ENCODE data around the gene ADAMTS14.

The ADAMTS14 gene

DNA sequence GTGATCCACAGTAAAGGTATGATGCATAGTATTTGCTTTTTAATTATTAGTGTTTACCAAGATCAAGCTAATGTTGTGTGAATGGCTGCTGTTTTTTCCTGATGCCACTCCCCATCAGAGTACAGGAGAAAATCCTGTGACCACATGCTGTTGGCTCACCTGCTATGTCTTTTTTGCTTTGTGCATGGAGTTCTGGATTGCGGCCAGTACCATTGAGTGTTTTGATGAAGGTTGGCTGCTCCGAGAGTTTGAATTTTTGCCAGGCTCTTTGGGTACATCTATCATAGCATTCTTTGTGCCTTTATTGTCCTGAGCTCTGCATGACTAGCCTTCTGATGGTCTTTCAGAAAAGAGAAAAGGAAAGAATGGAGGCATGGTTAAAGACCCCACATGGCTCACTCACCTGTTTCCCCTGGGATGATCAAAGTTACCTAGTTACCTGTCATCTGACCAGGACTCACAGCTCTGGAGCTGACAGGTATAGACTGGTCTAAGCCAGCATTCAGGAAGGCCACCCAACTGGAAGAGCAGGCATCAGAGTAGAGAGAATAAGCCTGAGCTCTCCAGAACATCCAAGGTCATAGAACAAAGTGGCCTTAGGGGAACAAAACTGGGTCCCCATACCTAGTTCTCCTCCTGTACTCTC, 131.6 kb downstream of the ADAMTS14 start:
- no peaks in the 10 kb centered on the region for H3K36me3 ChIP-seq (ENCODE audit: control insufficient read depth, insufficient read depth, low read length)
- H3K4me1 ChIP-seq = no peaks in the 10 kb centered on the region
- H2AFZ ChIP-seq = no peak overlapping the region
- no peak overlapping the region for H3K27ac ChIP-seq
- H3K27me3 ChIP-seq (ENCODE audit: control insufficient read depth, insufficient read depth, low read length) = no peaks in the 10 kb centered on the region
- no peak overlapping the region for H3K4me3 ChIP-seq (ENCODE audit: low read depth, low read length)
- H3K9ac ChIP-seq = no peak overlapping the region
- H3K9me3 ChIP-seq (ENCODE audit: control insufficient read depth, low read length) = no peaks in the 10 kb centered on the region
- H3K4me2 ChIP-seq (ENCODE audit: low read length) = no peak overlapping the region
- TF ChIP-seq, protein P1, sequence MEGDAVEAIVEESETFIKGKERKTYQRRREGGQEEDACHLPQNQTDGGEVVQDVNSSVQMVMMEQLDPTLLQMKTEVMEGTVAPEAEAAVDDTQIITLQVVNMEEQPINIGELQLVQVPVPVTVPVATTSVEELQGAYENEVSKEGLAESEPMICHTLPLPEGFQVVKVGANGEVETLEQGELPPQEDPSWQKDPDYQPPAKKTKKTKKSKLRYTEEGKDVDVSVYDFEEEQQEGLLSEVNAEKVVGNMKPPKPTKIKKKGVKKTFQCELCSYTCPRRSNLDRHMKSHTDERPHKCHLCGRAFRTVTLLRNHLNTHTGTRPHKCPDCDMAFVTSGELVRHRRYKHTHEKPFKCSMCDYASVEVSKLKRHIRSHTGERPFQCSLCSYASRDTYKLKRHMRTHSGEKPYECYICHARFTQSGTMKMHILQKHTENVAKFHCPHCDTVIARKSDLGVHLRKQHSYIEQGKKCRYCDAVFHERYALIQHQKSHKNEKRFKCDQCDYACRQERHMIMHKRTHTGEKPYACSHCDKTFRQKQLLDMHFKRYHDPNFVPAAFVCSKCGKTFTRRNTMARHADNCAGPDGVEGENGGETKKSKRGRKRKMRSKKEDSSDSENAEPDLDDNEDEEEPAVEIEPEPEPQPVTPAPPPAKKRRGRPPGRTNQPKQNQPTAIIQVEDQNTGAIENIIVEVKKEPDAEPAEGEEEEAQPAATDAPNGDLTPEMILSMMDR (IDR thresholded peaks at IDR 0.05) = no peak
- no peaks in the 10 kb centered on the region for H3K79me2 ChIP-seq

DNA sequence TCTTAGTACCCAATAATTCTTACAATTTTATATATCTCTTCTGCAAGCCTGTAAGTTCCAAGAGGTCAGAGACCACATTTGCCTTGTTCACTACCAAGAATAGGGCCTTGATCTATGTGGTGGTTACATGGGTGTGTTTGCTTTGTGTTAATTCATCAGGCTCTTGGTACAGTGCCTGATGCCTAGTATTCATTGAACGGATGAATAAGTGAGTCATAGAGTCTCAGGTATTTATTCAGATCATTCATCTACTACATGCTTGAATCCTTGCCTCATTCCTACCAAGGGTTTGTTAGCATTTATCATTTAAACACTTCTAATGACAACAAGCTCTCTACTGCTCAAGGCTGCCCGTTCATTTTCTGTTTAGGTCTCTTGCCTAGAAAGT, 132.1 kb downstream of the ADAMTS14 start:
- H3K4me1 ChIP-seq = no peaks in the 10 kb centered on the region
- no peaks in the 10 kb centered on the region for H3K27me3 ChIP-seq (ENCODE audit: control insufficient read depth, insufficient read depth, low read length)
- H3K9me3 ChIP-seq (ENCODE audit: control insufficient read depth, low read length) = no peaks in the 10 kb centered on the region
- no peak overlapping the region for H3K4me2 ChIP-seq (ENCODE audit: low read length)
- H2AFZ ChIP-seq = no peak overlapping the region
- H3K4me3 ChIP-seq (ENCODE audit: low read depth, low read length) = no peak overlapping the region
- no peaks in the 10 kb centered on the region for H3K79me2 ChIP-seq
- H3K9ac ChIP-seq = no peak overlapping the region
- TF ChIP-seq, protein P1 (IDR thresholded peaks at IDR 0.05) = no peak
- H3K36me3 ChIP-seq (ENCODE audit: control insufficient read depth, insufficient read depth, low read length) = no peaks in the 10 kb centered on the region
- H3K27ac ChIP-seq = no peak overlapping the region

DNA sequence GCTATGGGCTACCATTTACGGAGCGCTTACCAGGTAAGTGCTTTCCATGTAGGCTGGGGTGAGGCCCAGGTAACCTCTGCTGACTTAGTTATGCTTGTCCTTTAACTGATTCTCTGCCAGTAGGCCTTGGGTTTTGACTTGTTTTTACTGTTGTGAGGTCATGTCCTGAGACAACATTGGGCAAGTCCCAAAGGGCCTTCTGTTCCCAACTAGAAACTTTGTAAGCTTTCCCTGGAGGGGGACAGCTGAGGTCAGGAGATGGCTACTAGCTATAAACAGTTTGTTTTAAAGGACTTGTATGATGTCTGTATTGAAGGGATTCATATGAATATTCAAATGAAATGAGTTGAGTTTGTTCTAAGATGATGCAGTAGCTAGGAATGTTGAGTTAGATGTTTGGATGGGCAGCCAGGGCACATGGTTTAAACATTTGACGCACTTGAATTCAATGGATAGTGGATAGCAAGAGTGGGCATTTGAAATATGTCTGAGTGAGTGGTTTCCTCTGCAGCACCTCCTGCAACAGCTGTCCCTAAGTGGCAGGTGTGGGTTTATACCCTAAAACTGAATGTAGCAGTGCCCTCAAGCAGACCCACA, 133.4 kb downstream of the ADAMTS14 start:
- Histone ChIP-seq H3K4me2 (ENCODE audit: low read length) (no peak overlapping the region), H3K27me3 (ENCODE audit: control insufficient read depth, insufficient read depth, low read length) (no peaks in the 10 kb centered on the region), H3K27ac (no peak overlapping the region), H3K79me2 (no peaks in the 10 kb centered on the region), H3K4me1 (no peaks in the 10 kb centered on the region), H3K4me3 (ENCODE audit: low read depth, low read length) (no peak overlapping the region), H3K9me3 (ENCODE audit: control insufficient read depth, low read length) (no peaks in the 10 kb centered on the region), H3K36me3 (ENCODE audit: control insufficient read depth, insufficient read depth, low read length) (no peaks in the 10 kb centered on the region), H3K9ac (no peak overlapping the region), H2AFZ (no peak overlapping the region)
- TF ChIP-seq, protein P1 (IDR thresholded peaks at IDR 0.05) = no peak

DNA sequence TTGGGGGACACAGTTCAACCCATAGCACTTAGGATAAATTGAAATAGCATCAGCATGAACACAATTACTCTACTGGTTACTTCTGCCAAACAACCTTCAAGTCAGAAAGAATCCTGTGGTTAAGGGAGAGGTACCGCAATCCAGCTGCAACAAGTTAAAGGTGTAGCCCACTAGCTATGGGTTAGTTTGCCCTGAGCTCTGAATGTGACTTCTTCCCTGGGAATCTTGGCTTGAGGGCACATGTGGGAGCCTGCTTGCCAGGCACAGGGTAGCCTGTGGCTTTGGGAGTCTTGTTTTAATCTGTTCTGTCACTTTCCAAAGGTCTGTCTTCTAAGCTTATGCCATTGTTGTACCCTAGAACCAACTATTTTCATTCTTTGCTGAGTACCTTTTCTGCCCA, 134.5 kb downstream of the ADAMTS14 start:
- H3K9ac ChIP-seq = no peak overlapping the region
- H3K79me2 ChIP-seq = no peaks in the 10 kb centered on the region
- TF ChIP-seq, protein P1 (IDR thresholded peaks at IDR 0.05) = no peak
- H3K36me3 ChIP-seq (ENCODE audit: control insufficient read depth, insufficient read depth, low read length) = no peaks in the 10 kb centered on the region
- no peaks in the 10 kb centered on the region for H3K4me1 ChIP-seq
- no peaks in the 10 kb centered on the region for H3K9me3 ChIP-seq (ENCODE audit: control insufficient read depth, low read length)
- no peak overlapping the region for H3K27ac ChIP-seq
- H3K27me3 ChIP-seq (ENCODE audit: control insufficient read depth, insufficient read depth, low read length) = no peaks in the 10 kb centered on the region
- H2AFZ ChIP-seq = no peak overlapping the region
- no peak overlapping the region for H3K4me2 ChIP-seq (ENCODE audit: low read length)
- H3K4me3 ChIP-seq (ENCODE audit: low read depth, low read length) = no peak overlapping the region

DNA sequence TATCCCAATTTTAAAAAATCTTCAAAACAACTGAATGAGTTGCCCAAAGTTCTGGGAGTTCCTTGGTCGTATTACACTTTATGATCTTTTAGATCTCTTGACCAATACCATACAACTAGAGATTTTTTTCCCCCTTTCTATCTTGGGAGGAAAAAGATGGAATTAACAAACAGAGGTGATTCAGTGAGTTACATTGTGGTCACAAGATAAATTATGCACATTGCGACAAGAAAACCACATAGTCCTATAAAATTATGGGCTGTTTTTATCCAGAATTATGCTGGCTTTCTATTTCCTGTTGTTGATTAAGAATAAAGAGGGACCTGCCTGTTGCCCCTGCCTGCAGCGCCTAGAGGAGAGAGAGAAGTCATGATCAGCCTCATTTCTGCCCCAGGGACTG, 135.2 kb downstream of the ADAMTS14 start:
- H3K4me3 ChIP-seq (ENCODE audit: low read depth, low read length) = no peak overlapping the region
- no peaks in the 10 kb centered on the region for H3K36me3 ChIP-seq (ENCODE audit: control insufficient read depth, insufficient read depth, low read length)
- no peaks in the 10 kb centered on the region for H3K4me1 ChIP-seq
- H3K4me2 ChIP-seq (ENCODE audit: low read length) = no peak overlapping the region
- H3K9ac ChIP-seq = no peak overlapping the region
- H3K27ac ChIP-seq = no peak overlapping the region
- H2AFZ ChIP-seq = no peak overlapping the region
- no peaks in the 10 kb centered on the region for H3K9me3 ChIP-seq (ENCODE audit: control insufficient read depth, low read length)
- TF ChIP-seq, protein P1 (IDR thresholded peaks at IDR 0.05) = no peak
- no peaks in the 10 kb centered on the region for H3K27me3 ChIP-seq (ENCODE audit: control insufficient read depth, insufficient read depth, low read length)
- no peaks in the 10 kb centered on the region for H3K79me2 ChIP-seq

Measured in parathyroid adenoma (tissue), 2 donors.